HepG2 (cell line): ENCODE data around the gene ADM. TPM values are rescaled to one million over a fixed set of nuclear protein-coding genes. Genes with fewer than 3 reads are reported as not detected.

Experiments
- ARNTL ChIP-seq: sonication (generic); formaldehyde crosslinking; IDR thresholded peaks from 2 replicates; pipeline ENCODE4 v1.4.0; 2020; ENCODE audit warnings: mild to moderate bottlenecking, missing genetic modification reagents
- ASH2L ChIP-seq: fragments of 300-600, 200-600 bp; sonication (generic); IDR thresholded peaks from 2 replicates; pipeline ENCODE4 v1.7.0; 2017; ENCODE audit warnings: low read depth, mild to moderate bottlenecking, moderate library complexity, mixed read lengths, low read length; ENCODE audit not compliant: insufficient read length
- ATAD3A ChIP-seq: sonication (generic); formaldehyde crosslinking; IDR thresholded peaks from 2 replicates; pipeline ENCODE4 v1.4.0; 2020; ENCODE audit warnings: missing genetic modification reagents
- GATAD1 ChIP-seq: IDR thresholded peaks from 2 replicates; pipeline ENCODE4 v1.6.1; 2016; ENCODE audit warnings: missing genetic modification reagents, missing compliant biosample characterization
- HNRNPLL ChIP-seq: fragments of 200-400 bp; formaldehyde crosslinking; IDR thresholded peaks from 2 replicates; pipeline ENCODE4 v1.6.1; 2017; ENCODE audit warnings: mild to moderate bottlenecking, low read depth, low read length; ENCODE audit not compliant: poor library complexity, severe bottlenecking
- MED13 ChIP-seq: sonication (generic); formaldehyde crosslinking; IDR thresholded peaks from 2 replicates; pipeline ENCODE4 v1.5.0; 2020; ENCODE audit warnings: missing genetic modification reagents
- SRSF4 ChIP-seq: fragments of 200-400 bp; formaldehyde crosslinking; IDR thresholded peaks from one replicate; pipeline ENCODE4 v1.6.1; 2018; ENCODE audit warnings: mild to moderate bottlenecking, low read depth, low read length, moderate library complexity; ENCODE audit not compliant: poor library complexity, severe bottlenecking
- ZNF281 ChIP-seq: sonication (generic); formaldehyde crosslinking; IDR thresholded peaks from 2 replicates; pipeline ENCODE4 v1.4.0; 2020; ENCODE audit warnings: missing genetic modification reagents, borderline replicate concordance
- ZNF3 ChIP-seq: IDR thresholded peaks from 2 replicates; pipeline ENCODE4 v1.7.0; 2017; ENCODE audit warnings: inconsistent platforms
- ZNF318 ChIP-seq: sonication (generic); formaldehyde crosslinking; IDR thresholded peaks from 2 replicates; pipeline ENCODE4 v1.4.0; 2020; ENCODE audit warnings: mild to moderate bottlenecking, missing genetic modification reagents
- ZNF75D ChIP-seq: sonication (generic); formaldehyde crosslinking; IDR thresholded peaks from 2 replicates; pipeline ENCODE4 v1.8.1; 2023; ENCODE audit warnings: missing genetic modification reagents, mild to moderate bottlenecking, borderline replicate concordance
- ZNF768 ChIP-seq: sonication (generic); formaldehyde crosslinking; IDR thresholded peaks from 2 replicates; pipeline ENCODE4 v1.4.0; 2020; ENCODE audit warnings: missing genetic modification reagents
- polyA plus RNA-seq, 8 experiments: library from polyadenylated mRNA; depleted of rRNA in 3 of 8; stranded (reverse) in 7 of 8; unstranded in 1 of 8; fragments of >200 nt; fragmentation: Illumina TruSeq in 4 of 8; extraction: Trizol in 4 of 8; gene quantifications; 2 replicates each; pipeline versions ENCODE4 v1.2.1 to v1.2.3, GENCODE V29; 2011 to 2016; ENCODE audit warnings: low read depth in 4 of 8, missing spikeins in 1 of 8, mixed read lengths in 1 of 8; ENCODE audit not compliant: insufficient read depth in 1 of 8
- total RNA-seq, 5 experiments: library from RNA; depleted of rRNA; stranded (reverse); fragments of >200 nt; fragmentation: Illumina TruSeq; extraction: Trizol; gene quantifications; 2 replicates each; pipeline ENCODE4 v1.2.3, GENCODE V29; 2016; ENCODE audit warnings: low read depth in 1 of 5
- TF ChIP-seq, protein P1 (sequence below): sonication (generic); formaldehyde crosslinking; IDR thresholded peaks from 2 replicates; pipeline ENCODE4 v1.9.0; 2022; ENCODE audit warnings: missing genetic modification reagents, mild to moderate bottlenecking, borderline replicate concordance
- TF ChIP-seq, protein P2 (sequence below): IDR thresholded peaks from 2 replicates; pipeline ENCODE4 v1.6.1; 2018; ENCODE audit warnings: missing genetic modification reagents

Gene ADM
- total and polyA plus RNA-seq, 2 of the 13 experiments (the other 11 are each of a cell fraction or from before 2014, with no cell fraction given): 10.7 to 26.1 TPM

GRCh38 chr11:10326012-10326964, 21.4 kb downstream of the ADM start (continued):
- TF ChIP-seq ZNF281 (peak; percentile 98), HNRNPLL (no peak), ATAD3A (no peak), ZNF318 (CRISPR knock-in tag) (no peak), ARNTL (CRISPR knock-in tag) (no peak), ASH2L (peak; percentile 93), SRSF4 (no peak), ZNF768 (CRISPR knock-in tag) (no peak), ZNF75D (CRISPR knock-in tag) (no peak), MED13 (CRISPR knock-in tag) (peak; percentile 83; the same call in 1 of the 2 replicates), GATAD1 (CRISPR knock-in tag) (peak; percentile 53; the same call in 1 of the 2 replicates), ZNF3 (CRISPR knock-in tag) (0 out of 2 replicates have a peak, but pooled peaks have one; percentile 51)
- TF ChIP-seq, protein P1, sequence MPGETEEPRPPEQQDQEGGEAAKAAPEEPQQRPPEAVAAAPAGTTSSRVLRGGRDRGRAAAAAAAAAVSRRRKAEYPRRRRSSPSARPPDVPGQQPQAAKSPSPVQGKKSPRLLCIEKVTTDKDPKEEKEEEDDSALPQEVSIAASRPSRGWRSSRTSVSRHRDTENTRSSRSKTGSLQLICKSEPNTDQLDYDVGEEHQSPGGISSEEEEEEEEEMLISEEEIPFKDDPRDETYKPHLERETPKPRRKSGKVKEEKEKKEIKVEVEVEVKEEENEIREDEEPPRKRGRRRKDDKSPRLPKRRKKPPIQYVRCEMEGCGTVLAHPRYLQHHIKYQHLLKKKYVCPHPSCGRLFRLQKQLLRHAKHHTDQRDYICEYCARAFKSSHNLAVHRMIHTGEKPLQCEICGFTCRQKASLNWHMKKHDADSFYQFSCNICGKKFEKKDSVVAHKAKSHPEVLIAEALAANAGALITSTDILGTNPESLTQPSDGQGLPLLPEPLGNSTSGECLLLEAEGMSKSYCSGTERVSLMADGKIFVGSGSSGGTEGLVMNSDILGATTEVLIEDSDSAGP: no peak
- TF ChIP-seq, protein P2, sequence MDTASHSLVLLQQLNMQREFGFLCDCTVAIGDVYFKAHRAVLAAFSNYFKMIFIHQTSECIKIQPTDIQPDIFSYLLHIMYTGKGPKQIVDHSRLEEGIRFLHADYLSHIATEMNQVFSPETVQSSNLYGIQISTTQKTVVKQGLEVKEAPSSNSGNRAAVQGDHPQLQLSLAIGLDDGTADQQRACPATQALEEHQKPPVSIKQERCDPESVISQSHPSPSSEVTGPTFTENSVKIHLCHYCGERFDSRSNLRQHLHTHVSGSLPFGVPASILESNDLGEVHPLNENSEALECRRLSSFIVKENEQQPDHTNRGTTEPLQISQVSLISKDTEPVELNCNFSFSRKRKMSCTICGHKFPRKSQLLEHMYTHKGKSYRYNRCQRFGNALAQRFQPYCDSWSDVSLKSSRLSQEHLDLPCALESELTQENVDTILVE: no peak
